ENCODE results near the gene ERICH6.

ERICH6 gene

GRCh38 chr3:150612494-150612893 is 91.2 kb downstream of the ERICH6 start:
- no peak for DNase-seq

GRCh38 chr3:150611666-150612065 is 92.1 kb downstream of the ERICH6 start:
- DNase-seq, result no peak

- no peak for DNase-seq
These were observed 92.9 kb downstream of the ERICH6 start for GRCh38 chr3:150610785-150611184.

- DNase-seq, result no peak
These were observed 93.7 kb downstream of the ERICH6 start for GRCh38 chr3:150609988-150610387.
